AG10803 (cell line): ENCODE data around the gene MYO3A.

Experiments used
- DNase-seq: peaks from one replicate; pipeline ENCODE4 v3.0.0; 2010; ENCODE audit warnings: low read depth
- H3K4me3 ChIP-seq: 2 replicates; pipeline ENCODE4 v1.5.1; 2011; ENCODE audit warnings: mild to moderate bottlenecking, low read length, control low read depth
- CTCF ChIP-seq: conservative IDR thresholded peaks from 2 replicates; pipeline ENCODE4 v1.5.1; 2011; ENCODE audit warnings: mild to moderate bottlenecking, low read length, control low read depth, inconsistent platforms

Gene MYO3A

GRCh38 chr10:26177341-26177740 is 243.3 kb downstream of the MYO3A start:
- no peak overlapping the region for H3K4me3 ChIP-seq
- TF ChIP-seq CTCF = no peak
- DNase-seq = no peak

GRCh38 chr10:26194275-26194674 is 260.2 kb downstream of the MYO3A start:
- no peak for TF ChIP-seq CTCF
- no peak for DNase-seq
- H3K4me3 ChIP-seq = no peak overlapping the region

- DNase-seq = no peak
- H3K4me3 ChIP-seq = no peak overlapping the region
- TF ChIP-seq CTCF = no peak
Observed at GRCh38 chr10:26197248-26197647, 263.2 kb downstream of the MYO3A start.

GRCh38 chr10:26198119-26198518 is 264.1 kb downstream of the MYO3A start:
- H3K4me3 ChIP-seq = no peak overlapping the region
- DNase-seq = no peak
- no peak for TF ChIP-seq CTCF

GRCh38 chr10:26199841-26200240 is 265.8 kb downstream of the MYO3A start:
- TF ChIP-seq CTCF = no peak
- no peak overlapping the region for H3K4me3 ChIP-seq
- no peak for DNase-seq

- H3K4me3 ChIP-seq = no peak overlapping the region
- DNase-seq = no peak
- no peak for TF ChIP-seq CTCF
Observed at GRCh38 chr10:26205223-26205622, 271.2 kb downstream of the MYO3A start.

- no peak overlapping the region for H3K4me3 ChIP-seq
- DNase-seq = no peak
- TF ChIP-seq CTCF = no peak
Observed at GRCh38 chr10:26211781-26212444, 277.9 kb downstream of the MYO3A start.
